ENCODE measurements around the gene WWC2.

The WWC2 gene

GRCh38 chr4:183321079-183321478 lies 222.0 kb downstream of the WWC2 start:
- H4K20me1 ChIP-seq (ENCODE audit: control insufficient read depth, insufficient read depth, low read depth, low read length): no peaks in the 10 kb centered on the region
- no peaks in the 10 kb centered on the region for H3K9me3 ChIP-seq (ENCODE audit: control insufficient read depth, insufficient read depth, low read length)
- no peak overlapping the region for H3K4me3 ChIP-seq (ENCODE audit: low read length)
- no peak overlapping the region for H3K4me2 ChIP-seq (ENCODE audit: low read length)
- H3K27me3 ChIP-seq (ENCODE audit: control insufficient read depth, low read length): 0 out of 2 replicates have a peak, but pooled peaks cover 3% of the 10 kb centered on the region
- no peaks in the 10 kb centered on the region for H3K36me3 ChIP-seq (ENCODE audit: control insufficient read depth, low read length)
- no peaks in the 10 kb centered on the region for H3F3A ChIP-seq (ENCODE audit: control insufficient read depth, insufficient read depth)
- H3K4me1 ChIP-seq (ENCODE audit: control insufficient read depth, low read length): no peaks in the 10 kb centered on the region
- H3K79me2 ChIP-seq (ENCODE audit: control insufficient read depth, low read length): no peaks in the 10 kb centered on the region
- TF ChIP-seq CTCF (IDR thresholded peaks at IDR 0.05; ENCODE audit: low read depth, low read length, poor library complexity, severe bottlenecking) (no peak), EZH2phosphoT487 (IDR thresholded peaks at IDR 0.05; ENCODE audit: borderline replicate concordance, low read length) (no peak)
- H3K9me2 ChIP-seq (replicated peaks; ENCODE audit: control insufficient read depth, low read length): no peaks in the 10 kb centered on the region
- H3K27ac ChIP-seq (ENCODE audit: low read depth, low read length): no peak overlapping the region

GRCh38 chr4:183321516-183321915 lies 222.5 kb downstream of the WWC2 start:
- H3F3A ChIP-seq (ENCODE audit: control insufficient read depth, insufficient read depth): no peaks in the 10 kb centered on the region
- no peak overlapping the region for H3K4me3 ChIP-seq (ENCODE audit: low read length)
- TF ChIP-seq EZH2phosphoT487 (IDR thresholded peaks at IDR 0.05; ENCODE audit: borderline replicate concordance, low read length) (no peak), CTCF (IDR thresholded peaks at IDR 0.05; ENCODE audit: low read depth, low read length, poor library complexity, severe bottlenecking) (no peak)
- H3K4me2 ChIP-seq (ENCODE audit: low read length): no peak overlapping the region
- no peaks in the 10 kb centered on the region for H4K20me1 ChIP-seq (ENCODE audit: control insufficient read depth, insufficient read depth, low read depth, low read length)
- no peak overlapping the region for H3K27ac ChIP-seq (ENCODE audit: low read depth, low read length)
- no peaks in the 10 kb centered on the region for H3K9me2 ChIP-seq (replicated peaks; ENCODE audit: control insufficient read depth, low read length)
- no peaks in the 10 kb centered on the region for H3K9me3 ChIP-seq (ENCODE audit: control insufficient read depth, insufficient read depth, low read length)
- H3K4me1 ChIP-seq (ENCODE audit: control insufficient read depth, low read length): no peaks in the 10 kb centered on the region
- no peaks in the 10 kb centered on the region for H3K36me3 ChIP-seq (ENCODE audit: control insufficient read depth, low read length)
- H3K27me3 ChIP-seq (ENCODE audit: control insufficient read depth, low read length): 0 out of 2 replicates have a peak, but pooled peaks cover under 1% of the 10 kb centered on the region
- H3K79me2 ChIP-seq (ENCODE audit: control insufficient read depth, low read length): no peaks in the 10 kb centered on the region

GRCh38 chr4:183322326-183322725 lies 223.3 kb downstream of the WWC2 start, which contains the start of gene CLDN24:
CLDN24 (minus strand) TSS chr4:183322426; CDS start chr4:183322426, 0 bp downstream.
- TF ChIP-seq CTCF (IDR thresholded peaks at IDR 0.05; ENCODE audit: low read depth, low read length, poor library complexity, severe bottlenecking) (no peak), EZH2phosphoT487 (IDR thresholded peaks at IDR 0.05; ENCODE audit: borderline replicate concordance, low read length) (no peak)
- H4K20me1 ChIP-seq (ENCODE audit: control insufficient read depth, insufficient read depth, low read depth, low read length): no peaks in the 10 kb centered on the region
- H3K4me2 ChIP-seq (ENCODE audit: low read length): no peak within 1 kb of the TSS
- H3K9me2 ChIP-seq (replicated peaks; ENCODE audit: control insufficient read depth, low read length): no peaks in the 10 kb centered on the region
- H3K27ac ChIP-seq (ENCODE audit: low read depth, low read length): no peak within 1 kb of the TSS
- no peak within 1 kb of the TSS for H3K4me3 ChIP-seq (ENCODE audit: low read length)
- H3K9me3 ChIP-seq (ENCODE audit: control insufficient read depth, insufficient read depth, low read length): no peaks in the 10 kb centered on the region
- H3F3A ChIP-seq (ENCODE audit: control insufficient read depth, insufficient read depth): no peaks in the 10 kb centered on the region
- no peaks in the 10 kb centered on the region for H3K27me3 ChIP-seq (ENCODE audit: control insufficient read depth, low read length)
- no peaks in the 10 kb centered on the region for H3K36me3 ChIP-seq (ENCODE audit: control insufficient read depth, low read length)
- H3K4me1 ChIP-seq (ENCODE audit: control insufficient read depth, low read length): no peaks in the 10 kb centered on the region
- H3K79me2 ChIP-seq (ENCODE audit: control insufficient read depth, low read length): no peaks in the 10 kb centered on the region

Data from DOHH2 (cell line).